Measurements from ENCODE around the gene C6orf89.
"Not testable (repeated sequence)": the region's sequence is repeated elsewhere in the genome, so short reads cannot be mapped to it uniquely, and the experiment has no call there.

Gene C6orf89

DNA sequence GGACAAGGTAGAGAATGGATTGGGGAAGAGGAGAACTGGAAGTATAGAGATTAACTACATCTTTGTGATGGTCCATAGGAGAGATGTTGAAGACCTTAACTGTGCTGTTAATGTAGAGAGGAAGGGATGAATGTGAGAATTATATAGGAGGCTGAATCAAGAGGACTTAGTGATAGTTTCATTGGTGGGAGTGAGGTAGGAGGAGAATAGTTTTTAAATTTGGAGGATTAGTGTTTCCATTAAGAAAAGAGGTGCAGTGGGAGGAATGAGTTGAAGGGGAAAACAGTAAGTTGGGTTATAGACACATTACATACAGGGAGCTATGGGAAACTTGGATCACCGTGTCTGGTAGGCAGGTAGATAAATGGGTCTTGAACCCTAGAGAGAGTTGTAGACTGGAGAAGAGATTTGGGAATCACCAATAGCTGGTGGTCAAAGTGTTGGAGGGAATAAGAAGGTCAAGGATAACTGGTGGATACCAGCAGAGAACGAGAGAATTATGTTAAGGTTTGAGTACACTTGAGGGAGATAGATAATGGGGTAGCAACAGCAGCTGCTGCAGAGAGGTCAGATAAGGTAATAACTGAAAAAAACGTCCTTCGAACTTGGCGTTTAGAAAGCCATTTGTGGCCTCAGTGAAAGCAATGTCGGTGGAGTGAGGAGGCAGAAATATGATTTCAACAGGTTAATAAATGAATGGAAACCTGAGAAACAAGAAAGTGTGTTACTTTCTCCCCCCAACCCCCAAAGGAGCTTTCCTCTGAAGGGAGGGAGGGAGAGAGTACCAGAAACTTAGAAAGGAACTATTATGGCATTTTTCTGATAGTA lies 3.1 kb downstream of the C6orf89 start:
- DNase-seq, result no peak

DNA sequence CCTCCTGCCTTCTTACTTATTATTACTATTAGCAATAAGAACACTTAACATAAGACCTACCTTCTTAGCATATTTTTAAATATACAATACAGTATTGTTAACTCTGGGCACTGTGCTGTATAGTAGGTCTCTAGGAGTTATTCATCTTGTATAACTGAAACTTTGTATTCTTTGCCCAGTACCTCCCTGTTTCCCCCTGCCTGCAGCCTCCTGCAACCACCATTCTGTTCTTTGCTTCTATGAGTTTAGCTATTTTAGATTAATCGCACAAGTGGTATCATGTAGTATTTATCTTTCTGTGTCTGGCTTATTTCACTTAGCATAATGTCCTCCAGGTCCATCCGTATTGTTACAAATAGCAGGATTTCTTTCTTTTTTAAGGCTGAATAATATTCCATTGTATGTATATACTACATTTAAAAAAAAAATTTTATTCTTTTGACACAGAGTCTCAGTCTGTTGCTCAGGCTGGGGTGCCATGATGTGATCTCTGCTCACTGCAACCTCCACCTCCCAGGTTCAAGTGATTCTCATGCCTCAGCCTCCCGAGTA lies 4.4 kb downstream of the C6orf89 start:
- DNase-seq, result no peak

DNA sequence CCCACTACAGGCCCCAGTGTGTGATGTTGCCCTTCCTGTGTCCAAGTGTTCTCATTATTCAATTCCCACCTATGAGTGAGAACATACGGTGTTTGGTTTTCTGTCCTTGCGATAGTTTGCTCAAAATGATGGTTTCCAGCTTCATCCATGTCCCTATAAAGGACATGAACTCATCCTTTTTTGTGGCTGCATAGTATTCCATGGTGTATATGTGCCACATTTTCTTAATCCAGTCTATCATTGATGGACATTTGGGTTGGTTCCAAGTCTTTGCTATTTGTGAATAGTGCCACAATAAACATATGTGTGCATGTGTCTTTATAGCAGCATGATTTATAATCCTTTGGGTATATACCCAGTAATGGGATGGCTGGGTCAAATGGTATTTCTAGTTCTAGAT lies 5.4 kb downstream of the C6orf89 start:
- not testable (repeated sequence) for DNase-seq

DNA sequence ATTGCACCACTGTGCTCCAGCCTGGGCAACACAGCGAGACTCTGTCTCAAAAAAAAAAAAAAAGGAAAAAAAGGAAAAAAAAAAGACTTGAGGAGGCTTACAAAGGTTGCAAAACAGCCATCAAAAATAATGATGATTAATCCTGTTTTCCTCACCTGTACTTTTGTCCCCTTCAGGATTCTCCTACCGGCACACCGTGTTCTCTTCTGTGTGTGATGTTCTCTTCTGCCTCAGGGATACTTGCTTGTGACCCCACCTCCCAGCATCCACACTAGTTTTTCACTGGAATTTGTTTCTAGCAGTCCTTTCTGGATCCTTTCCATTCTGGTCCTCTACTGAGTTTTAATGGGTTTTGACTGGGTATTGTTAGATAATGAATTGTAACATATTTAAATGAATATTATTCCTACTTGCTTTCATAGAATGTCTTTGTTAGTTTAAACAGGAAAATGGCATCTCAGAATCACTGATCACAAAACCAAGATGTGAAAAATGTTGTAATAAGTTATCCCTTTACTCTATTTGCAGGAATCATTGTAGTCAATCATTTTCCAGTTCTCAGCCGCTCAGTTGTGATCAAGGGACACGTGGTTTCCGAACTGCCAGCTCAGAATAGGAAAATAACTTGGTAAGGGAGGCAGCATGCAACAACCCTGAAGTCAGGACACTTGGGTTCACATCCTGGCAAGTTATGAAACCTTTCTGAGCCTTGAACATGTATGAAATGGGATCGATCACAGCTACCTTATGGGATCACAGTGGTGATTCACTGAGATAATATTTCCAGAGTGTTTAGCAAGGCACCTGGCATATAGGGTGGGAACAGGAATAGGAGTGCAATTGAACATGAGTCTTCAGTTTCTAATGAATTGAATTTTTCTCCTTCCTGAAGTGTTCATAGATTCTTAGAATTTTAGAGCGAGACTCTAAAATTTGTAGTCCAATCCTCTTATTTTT lies 8.5 kb downstream of the C6orf89 start:
- DNase-seq, result no peak

DNA sequence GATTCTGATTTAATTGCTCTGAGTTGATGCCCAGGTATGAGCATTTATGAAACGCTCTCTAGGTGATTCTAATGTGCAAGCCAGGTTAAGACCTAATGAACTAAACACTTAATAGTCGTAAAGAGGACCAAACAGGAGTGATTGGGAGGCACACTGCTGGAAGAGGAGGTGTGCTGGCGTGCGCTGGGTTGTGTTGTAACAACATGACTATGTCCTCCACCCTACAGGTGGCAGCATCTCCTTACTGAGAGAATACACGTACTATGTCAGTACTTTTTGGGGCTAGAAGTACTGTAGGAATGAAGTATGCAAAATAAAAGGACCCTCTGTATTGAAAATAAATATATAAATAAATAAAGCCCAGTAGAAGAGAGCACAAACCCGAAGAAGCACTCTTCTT lies 11.9 kb downstream of the C6orf89 start:
- DNase-seq, result no peak

DNA sequence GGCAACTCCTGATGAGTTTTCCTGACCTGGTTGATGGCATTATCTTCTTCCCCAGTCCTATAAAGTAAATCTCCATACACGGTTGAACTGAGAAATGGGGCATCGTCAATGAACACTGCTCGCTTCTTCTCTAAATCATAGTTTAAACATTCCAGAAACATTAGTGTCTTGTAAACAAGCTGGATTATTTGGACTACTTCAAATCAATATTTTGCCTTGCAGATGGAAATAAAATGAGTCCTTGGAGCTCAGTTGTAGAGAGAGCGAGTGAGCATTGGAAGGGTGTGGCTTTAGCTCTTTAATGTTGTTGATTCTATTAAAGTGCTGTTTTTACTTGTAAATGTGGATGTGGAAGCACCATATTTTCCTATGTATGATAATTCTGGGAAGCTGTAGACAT lies 18.4 kb downstream of the C6orf89 start:
- DNase-seq, result no peak

DNA sequence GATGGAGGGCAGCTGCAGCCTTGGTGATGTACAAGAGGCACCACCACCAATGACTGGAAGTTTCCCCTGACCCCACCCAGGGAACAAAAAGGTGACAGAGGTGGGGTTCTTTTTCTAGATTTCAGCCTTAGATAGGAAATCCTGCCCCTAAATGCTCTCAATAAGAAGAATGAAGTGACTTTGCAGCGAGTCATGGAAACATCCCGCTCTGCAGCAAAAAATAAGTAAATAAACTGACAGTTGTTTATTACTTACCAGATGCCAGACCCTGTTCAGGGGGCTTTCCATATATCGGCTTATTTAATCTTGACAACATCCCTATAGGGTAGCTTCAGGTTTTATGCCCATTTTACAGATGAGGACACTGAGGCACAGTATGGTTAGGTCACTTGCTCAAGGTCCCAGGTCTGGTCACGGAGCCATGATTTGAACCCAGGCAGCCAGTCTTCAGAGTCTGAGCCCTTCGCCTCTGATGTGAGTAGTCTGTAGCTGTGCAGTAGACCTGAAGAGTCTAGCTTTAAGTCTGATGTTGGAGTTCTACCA lies 19.2 kb downstream of the C6orf89 start:
- DNase-seq, result no peak

DNA sequence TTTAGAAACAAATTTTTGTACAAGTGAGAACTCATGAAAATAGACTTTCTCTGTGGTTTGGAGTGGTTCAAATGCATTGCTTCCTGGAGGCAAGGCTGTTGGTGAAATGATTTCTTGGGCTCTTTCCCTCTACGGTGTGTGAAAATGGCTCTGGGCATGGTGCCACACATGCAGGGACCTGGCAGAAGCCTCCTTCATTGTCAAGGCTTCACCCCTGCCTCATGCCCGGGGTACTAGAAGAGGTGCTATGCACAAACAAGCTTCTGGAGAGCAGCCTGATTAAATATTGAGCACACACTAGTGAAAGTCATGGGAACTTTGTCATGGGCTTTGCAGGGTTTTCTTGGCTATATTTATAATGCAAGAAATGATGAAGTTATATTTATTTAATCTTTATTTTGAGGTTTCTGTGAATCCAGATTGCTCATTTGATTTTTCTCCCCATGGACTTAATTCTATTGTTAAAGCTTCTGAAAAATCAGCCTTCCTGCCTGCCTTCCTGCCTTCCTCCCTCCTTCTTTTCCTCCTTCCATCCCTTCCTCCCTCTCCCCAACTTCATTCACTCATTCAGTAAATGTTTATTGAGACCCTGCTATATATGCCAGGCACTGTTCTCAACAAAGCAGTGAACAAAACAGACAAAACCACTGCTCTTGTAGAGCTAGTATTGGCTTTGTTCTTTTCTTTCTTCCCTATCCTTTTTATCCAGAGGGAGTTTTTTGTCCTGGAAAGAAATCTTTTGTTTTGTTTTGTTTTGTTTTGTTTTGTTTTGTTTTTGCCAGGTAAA lies 21.0 kb downstream of the C6orf89 start:
- no peak for DNase-seq

DNA sequence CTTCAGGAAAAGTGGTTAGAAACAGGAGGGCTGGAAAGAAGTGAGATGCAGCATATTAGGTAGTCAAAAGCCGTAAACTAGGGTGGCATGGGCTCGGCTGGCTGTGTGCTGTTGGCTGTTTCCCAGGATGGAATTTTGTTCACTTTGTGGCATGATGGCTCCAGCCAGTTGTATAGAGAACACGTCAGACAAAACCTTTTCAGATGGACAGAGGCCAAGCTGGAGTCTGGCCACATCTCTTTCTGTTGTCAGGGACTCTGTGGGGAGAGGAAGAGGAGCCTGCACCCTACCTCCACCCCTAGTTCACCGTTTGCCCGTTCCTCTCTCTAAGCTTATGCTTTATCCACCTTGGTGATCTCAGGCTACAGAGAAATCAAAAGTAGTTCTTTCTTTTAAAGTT lies 22.0 kb downstream of the C6orf89 start:
- DNase-seq, result no peak

DNA sequence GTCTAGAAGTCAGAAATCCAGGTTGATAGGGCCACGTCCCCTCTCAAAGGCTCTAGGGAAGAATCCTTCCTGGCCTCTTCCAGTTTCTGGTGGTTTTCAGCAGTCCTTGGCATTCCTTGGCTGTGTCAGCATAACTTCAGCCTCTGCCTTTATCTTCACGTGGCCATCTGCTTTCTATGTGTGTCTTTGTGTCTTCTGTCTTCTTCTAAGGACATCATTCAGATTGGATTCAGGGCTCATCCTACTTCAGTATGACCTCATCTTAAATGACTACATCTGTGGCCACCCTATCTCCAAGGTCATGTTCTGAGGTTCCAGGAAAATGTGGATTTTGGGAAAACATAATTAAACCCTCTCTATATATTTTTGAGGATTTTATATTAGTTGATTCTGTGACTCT lies 23.0 kb downstream of the C6orf89 start:
- DNase-seq, result no peak

DNA sequence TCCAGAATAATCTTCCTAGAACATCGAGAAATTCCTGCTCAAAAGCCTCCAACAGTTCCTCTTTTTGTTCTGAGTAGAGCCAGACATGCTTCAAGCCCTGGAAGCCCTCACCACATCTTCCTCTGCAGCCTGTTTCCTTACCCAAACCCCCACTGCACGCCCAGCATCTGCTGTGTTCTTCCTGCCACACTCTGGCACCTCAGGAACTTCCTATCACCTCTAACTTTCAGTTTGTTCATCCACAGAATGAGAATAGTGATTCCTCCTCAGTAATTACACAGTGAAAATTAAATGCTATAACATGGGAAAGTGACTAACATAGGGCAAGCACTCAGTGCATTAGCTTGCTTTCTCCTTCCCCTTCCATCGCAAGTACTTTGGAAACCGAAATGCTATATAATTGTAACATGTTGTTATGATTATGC lies 26.3 kb downstream of the C6orf89 start:
- peak; percentile 56 for DNase-seq

DNA sequence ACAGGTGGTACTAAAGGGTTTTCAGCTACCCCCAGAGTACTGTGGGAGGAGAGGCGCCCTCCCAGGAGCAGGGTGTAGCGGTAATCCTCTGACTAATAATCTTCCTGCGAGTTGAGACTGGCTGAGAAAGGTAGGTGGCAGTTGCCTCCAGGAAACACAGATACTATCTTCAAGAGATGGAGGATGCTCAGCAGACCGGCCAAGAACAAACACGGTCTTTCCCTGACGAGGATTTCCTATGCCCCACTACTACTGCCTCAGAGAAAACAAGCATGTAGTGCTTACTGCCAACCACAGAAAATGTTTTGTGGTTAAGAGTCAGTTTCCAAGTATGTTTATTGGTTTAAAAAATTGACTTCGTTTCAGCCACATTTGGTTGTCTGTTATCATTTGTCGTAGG lies 26.8 kb downstream of the C6orf89 start:
- DNase-seq, result peak; percentile 70

DNA sequence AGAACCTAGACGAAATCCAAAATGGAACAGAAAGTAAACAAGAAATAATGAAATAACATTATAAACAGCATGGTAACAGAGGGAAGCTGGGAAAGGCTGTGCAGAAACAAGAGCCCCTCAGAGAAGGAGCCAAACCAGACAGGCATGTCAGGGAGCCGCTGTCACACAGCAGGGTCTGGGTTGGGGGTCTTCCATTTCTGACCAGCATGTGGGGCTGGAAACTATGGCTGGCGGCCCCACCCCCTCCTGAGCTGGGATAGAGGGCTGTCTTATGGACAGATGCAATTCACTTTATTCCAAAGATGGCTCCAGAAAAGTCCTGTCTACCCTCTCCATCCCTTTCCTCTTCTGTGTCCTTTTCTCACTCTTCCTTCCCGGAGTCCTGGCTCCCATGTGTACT lies 27.3 kb downstream of the C6orf89 start:
- no peak for DNase-seq

DNA sequence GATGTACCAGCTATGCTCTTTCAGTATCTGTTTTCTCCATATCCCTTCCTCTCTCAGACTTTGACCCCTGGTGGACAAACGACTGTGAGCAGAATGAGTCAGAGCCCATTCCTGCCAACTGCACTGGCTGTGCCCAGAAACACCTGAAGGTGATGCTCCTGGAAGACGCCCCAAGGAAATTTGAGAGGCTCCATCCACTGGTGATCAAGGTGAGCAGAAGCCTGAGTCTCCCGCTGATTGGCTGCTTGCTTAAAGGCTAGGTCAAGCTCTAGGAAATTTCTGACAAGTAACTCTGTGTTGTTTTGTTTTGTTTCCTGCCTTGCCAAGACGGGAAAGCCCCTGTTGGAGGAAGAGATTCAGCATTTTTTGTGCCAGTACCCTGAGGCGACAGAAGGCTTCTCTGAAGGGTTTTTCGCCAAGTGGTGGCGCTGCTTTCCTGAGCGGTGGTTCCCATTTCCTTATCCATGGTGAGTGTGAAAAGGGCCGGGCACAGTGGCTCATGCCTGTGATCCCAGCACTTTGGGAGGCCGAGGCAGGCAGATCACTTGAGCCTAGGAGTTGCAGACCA lies 28.6 kb downstream of the C6orf89 start:
- peak; percentile 9 for DNase-seq

DNA sequence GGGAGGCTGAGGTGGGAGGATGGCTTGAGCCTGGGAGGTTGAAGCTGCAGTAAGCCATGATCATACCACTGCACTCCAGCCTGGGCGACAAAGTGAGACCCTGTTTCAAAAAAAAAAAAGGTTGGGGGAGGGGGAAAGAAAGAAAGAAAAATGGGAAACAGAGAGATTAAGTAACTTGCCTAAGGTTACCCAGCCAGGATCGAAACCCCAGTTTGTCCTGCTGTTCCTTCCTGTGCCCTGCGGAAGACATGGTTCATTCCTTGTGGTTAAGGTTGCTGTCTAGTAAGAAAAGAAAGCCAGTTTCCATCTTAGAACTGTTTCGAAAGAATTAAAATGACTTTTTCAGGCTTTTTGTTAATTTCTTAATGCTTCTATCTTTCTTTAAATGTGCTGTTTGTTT lies 29.8 kb downstream of the C6orf89 start:
- no peak for DNase-seq

DNA sequence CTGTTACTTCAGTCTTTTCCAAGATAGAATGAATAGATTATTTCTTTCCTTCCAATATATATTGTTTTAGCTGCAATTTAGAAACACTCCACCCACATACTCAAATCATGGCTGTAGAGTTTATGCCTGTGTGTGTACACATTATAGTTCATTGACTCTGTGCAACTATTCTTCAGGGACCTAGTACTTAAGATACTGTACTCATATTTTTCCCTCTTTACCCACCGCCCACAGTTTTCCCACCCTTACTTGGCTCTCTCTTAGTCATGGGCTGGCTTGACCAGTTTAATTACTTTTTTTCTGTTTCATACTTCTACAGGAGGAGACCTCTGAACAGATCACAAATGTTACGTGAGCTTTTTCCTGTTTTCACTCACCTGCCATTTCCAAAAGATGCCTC lies 30.4 kb downstream of the C6orf89 start:
- DNase-seq, result peak; percentile 10

DNA sequence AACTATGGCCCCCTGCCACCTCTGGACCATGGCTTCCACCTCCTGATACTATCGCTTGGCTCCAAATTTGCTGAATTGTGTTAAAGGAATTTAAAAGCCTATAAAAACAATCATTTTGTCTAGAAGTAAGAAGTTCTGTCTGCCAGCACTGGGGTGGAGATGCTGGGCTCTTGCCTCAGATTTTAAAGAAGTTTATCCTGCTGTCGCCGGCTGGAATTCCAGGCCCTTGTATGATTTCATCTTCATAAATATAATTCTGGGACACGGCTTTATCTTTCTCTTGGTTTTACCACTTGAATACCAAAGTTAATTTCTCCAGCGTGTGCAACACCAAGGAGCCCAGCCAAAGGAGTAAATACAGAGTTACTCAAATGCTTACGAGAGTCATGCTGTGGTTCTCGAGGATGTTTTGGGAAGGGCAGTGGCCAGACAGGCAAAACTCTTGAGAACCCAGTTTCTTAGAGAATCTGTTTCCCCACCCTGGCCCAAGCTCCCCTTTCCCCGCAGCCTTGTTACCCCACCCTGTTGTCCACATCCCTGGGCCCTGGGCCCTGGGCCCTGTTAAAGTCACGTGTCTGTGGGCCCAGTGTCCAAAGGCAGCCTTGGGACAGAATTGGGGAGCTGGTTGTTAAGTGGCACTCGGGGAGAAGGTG lies 31.9 kb downstream of the C6orf89 start:
- no peak for DNase-seq

DNA sequence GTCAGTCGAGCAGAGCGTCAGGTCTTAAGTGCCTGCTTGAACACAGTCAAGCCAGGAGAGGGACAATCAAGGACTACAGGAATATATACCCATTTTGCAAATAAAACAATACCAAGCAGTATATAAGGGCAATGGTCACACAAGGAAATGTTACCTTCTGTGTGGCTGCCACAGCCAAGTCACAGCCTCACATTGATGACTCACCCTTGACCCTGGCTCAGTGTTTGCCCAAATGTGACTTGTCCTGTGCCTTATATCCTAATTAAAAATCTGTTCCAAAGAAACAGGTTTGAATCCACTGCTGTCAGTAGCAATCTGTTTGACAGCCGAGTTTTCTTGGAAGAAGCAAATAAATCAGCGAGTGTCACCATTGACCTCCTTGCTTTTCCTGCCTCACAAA lies 34.3 kb downstream of the C6orf89 start:
- DNase-seq, result no peak

DNA sequence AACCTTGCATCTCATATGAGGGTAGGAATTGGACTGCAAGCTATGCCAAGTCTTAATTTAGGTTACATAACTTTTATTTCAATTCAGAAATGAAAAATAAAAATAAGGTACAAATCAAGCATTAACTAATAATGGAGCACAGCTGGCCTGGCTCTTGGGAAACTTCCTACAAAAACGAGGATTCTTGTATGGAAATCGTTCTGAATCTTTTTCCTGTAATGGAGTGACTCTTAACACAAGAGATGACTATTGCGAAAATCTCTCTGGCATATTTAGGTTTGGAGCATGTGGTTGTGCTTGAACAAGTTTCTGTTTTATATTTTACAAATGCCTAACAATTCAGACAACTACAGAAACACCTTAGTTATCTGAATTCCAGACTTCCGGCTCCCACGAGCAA lies 34.8 kb downstream of the C6orf89 start:
- no peak for DNase-seq

DNA sequence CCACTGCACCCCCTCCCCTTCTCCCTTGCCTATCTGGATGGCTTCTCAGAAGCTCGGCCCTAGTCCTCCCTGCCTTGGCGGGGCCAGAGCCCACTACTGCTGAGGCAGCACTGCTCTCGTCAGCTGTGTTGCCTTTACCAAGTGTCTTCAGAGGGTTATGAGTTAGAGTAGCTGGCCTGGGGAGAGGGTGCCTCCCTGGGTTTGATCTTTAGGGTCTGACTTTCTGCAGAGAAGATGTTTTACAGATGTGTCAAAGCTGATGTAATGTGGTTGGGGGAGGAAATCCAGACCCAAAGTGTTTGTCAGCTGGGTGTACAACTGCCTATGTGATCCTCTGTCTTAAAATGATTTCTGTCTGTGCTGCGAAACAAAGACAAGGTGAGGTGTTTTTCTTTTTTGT lies 38.4 kb downstream of the C6orf89 start:
- DNase-seq, result no peak

DNA sequence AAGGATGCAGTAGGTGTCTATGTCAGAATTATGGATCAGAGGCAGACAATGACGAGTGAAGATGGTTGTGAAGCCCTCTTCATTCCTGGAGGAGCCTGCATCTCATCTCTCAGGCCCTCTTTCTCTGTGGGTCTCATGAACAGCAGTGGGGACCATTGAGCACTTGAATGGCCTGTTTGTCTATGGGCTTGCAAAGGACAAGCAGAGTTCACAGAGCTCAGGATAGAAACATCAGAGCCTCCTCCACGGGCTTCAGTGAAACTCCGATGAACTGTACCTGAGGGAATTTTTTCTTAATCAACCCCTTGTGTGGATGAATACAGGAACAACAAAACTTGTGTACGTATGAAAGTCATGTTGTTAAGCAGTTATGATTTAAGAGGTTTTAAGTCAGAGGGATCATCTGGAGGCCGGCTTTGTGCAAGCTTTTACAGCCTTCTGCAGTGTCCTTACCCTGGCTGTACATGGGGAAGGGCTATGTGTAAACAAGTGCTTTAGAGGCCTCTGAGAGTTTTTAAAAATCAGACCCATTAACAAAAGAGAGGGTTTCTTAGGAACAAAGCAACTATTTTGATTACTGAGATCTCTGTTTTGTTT lies 39.1 kb downstream of the C6orf89 start:
- DNase-seq, result no peak

Data from stimulated activated CD4-positive, alpha-beta T cell treated with anti-CD3 and anti-CD28 coated beads, Interleukin-15, amount 100 ng/mL, for 24 hours (primary cell).